ENCODE measurements around the gene TRIM67.
A peak's percentile ranks its signal among the peaks of the same experiment; 100 is the strongest.

The TRIM67 gene

DNA sequence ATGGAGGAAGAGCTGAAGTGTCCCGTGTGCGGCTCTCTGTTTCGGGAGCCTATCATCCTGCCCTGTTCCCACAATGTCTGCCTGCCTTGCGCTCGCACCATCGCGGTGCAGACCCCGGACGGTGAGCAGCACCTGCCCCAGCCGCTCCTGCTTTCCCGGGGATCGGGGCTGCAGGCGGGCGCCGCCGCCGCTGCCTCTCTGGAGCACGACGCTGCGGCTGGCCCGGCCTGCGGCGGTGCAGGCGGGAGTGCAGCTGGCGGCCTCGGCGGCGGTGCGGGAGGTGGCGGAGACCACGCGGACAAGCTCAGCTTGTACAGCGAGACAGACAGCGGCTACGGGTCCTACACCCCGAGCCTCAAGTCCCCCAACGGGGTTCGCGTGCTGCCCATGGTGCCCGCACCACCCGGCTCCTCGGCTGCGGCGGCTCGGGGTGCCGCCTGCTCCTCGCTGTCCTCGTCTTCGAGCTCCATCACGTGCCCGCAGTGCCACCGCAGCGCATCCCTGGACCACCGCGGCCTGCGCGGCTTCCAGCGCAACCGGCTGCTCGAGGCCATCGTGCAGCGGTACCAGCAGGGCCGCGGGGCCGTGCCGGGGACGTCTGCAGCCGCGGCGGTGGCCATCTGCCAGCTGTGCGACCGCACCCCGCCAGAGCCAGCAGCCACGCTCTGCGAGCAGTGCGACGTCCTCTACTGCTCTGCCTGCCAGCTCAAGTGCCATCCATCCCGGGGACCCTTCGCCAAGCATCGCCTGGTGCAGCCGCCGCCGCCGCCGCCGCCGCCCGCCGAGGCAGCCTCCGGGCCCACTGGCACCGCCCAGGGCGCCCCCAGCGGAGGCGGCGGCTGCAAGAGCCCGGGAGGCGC lies 1.3 kb downstream of the TRIM67 start:
- TF ChIP-seq, protein P1, sequence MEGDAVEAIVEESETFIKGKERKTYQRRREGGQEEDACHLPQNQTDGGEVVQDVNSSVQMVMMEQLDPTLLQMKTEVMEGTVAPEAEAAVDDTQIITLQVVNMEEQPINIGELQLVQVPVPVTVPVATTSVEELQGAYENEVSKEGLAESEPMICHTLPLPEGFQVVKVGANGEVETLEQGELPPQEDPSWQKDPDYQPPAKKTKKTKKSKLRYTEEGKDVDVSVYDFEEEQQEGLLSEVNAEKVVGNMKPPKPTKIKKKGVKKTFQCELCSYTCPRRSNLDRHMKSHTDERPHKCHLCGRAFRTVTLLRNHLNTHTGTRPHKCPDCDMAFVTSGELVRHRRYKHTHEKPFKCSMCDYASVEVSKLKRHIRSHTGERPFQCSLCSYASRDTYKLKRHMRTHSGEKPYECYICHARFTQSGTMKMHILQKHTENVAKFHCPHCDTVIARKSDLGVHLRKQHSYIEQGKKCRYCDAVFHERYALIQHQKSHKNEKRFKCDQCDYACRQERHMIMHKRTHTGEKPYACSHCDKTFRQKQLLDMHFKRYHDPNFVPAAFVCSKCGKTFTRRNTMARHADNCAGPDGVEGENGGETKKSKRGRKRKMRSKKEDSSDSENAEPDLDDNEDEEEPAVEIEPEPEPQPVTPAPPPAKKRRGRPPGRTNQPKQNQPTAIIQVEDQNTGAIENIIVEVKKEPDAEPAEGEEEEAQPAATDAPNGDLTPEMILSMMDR (IDR thresholded peaks at IDR 0.05; ENCODE audit: low read depth, low read length, missing control alignments) = no peak

DNA sequence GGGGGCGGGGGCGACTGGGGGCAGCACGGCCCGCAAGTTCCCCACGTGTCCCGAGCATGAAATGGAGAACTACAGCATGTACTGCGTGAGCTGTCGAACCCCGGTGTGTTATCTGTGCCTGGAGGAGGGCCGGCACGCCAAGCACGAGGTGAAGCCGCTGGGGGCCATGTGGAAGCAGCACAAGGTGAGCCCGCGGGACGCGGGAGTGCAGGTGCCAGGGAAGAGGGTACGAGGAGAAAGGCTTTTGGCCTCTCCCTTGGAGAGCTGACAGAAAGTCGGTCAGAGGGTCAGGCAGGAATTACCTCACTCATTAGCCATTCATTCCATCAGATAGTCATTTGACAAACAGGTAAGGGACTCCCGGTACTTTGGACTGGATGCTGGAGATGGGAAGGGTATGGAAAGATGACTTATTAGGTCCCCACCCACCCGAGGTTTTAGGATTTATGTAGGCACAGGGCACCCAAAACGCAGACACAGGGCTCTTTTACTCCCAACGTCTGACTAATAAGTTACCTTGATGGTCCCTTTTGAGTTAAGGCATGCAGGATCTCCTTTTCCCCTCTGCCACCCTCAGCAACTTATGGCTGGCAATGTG lies 2.1 kb downstream of the TRIM67 start:
- no peak for DNase-seq (ENCODE audit: extremely low read depth, low read depth)
- no peak overlapping the region for H3K4me3 ChIP-seq (replicated peaks; ENCODE audit: low read depth, low read length)
- TF ChIP-seq, protein P1 (IDR thresholded peaks at IDR 0.05; ENCODE audit: low read depth, low read length, missing control alignments) = no peak

More for the DNA sequence above, 1.3 kb downstream of the TRIM67 start:
- H3K4me3 ChIP-seq (replicated peaks; ENCODE audit: low read depth, low read length) = peak overlapping the region; percentile 23
- DNase-seq (ENCODE audit: extremely low read depth, low read depth) = no peak

DNA sequence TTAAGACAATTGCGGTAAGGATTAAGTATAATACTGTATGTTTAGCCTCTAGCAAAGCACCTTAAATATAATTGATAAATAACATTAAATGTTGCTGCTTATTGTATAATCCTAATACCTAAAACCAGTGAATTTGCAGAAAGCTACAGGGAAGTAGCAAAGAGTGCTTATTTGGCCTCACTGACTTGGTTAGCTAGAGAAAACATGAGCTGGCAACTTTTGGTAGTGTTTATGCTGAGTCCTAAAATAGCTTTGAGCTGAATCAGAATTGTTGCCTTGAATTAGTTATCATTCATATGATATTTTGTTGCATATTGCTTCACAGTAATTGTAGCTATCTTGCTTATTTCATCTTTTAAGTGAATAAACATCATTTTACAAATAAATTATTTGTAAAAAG lies 3.5 kb downstream of the TRIM67 start:
- DNase-seq (ENCODE audit: extremely low read depth, low read depth) = no peak
- no peak overlapping the region for H3K4me3 ChIP-seq (replicated peaks; ENCODE audit: low read depth, low read length)
- TF ChIP-seq, protein P1 (IDR thresholded peaks at IDR 0.05; ENCODE audit: low read depth, low read length, missing control alignments) = no peak

DNA sequence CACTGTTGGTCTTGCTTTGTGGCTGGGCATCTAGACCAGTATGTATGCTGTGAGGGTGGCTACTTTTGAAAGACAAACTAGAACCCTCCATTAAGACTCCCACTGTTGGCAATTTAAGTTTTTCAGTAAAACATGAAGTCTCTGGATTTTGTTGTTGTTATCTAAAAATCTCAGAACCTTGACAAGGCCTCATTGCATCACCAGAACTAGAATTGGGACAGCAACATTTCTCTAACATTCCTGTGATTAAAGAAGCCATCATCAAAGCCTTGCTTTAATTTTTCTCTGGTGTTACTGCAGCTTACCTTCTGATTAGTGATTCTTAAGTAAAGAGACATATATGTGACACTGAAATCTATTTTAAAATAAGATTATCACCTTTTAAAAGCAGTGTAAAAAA lies 4.5 kb downstream of the TRIM67 start:
- no peak for DNase-seq (ENCODE audit: extremely low read depth, low read depth)
- TF ChIP-seq, protein P1 (IDR thresholded peaks at IDR 0.05; ENCODE audit: low read depth, low read length, missing control alignments) = no peak
- H3K4me3 ChIP-seq (replicated peaks; ENCODE audit: low read depth, low read length) = no peak overlapping the region

DNA sequence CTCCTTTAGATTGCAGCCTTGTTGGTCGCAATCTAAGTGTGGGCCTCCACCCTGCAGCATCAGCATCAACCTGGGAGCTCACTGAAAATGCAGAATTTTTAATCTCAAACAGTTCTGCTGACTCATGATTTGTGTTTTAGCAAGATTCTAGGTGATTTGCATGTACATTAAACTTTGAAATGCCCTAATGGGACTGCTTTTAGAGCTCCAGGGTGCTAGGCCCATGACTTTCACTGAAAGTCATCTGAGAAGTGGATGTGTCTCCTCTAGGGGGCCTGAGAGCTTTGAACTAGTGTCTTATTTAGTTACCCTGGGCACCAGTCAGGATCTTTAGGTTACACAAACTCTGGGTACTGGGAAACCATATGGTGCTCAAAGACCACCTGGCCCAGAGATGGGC lies 9.0 kb downstream of the TRIM67 start:
- H3K4me3 ChIP-seq (replicated peaks; ENCODE audit: low read depth, low read length) = no peak overlapping the region
- no peak for DNase-seq (ENCODE audit: extremely low read depth, low read depth)
- TF ChIP-seq, protein P1 (IDR thresholded peaks at IDR 0.05; ENCODE audit: low read depth, low read length, missing control alignments) = peak; percentile 28

DNA sequence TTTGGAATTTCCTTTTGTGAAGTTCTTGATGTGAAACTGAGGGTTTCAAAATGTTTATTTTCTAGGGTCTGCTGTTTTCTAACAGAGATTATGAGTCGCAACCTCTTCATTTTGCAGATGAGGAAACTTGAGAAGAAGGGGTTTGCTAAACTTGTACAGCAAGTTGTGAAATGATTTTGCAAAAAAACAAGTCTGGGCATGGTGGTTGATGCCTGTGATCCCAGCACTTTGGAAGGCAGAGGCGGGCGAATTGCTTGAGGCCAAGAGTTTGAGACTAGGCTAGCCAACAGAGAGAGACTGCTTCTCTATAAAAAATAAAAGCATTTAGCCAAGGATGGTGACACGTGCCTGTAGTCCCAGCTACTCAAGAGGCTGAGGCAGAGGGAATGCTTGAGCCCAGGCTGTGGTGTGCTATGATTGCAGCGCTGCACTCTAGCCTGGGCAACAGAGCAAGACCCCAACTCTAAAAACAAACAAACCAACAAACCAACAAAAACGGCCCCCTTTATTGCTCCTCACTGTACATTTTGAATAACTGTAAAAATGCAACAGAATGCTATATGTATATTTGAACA lies 9.9 kb downstream of the TRIM67 start:
- DNase-seq (ENCODE audit: extremely low read depth, low read depth) = no peak
- no peak overlapping the region for H3K4me3 ChIP-seq (replicated peaks; ENCODE audit: low read depth, low read length)
- TF ChIP-seq, protein P1 (IDR thresholded peaks at IDR 0.05; ENCODE audit: low read depth, low read length, missing control alignments) = no peak

Data from HFF-Myc (cell line).